Skeletal muscle tissue (tissue), 4 donors: Measurements from ENCODE around the gene ZFYVE9. TPM values are rescaled to one million over a fixed set of nuclear protein-coding genes. Genes with fewer than 3 reads are reported as not detected.
"Not testable (repeated sequence)": the region's sequence is repeated elsewhere in the genome, so short reads cannot be mapped to it uniquely, and the experiment has no call there.

Source experiments
- H3K27ac ChIP-seq: one replicate; pipeline ENCODE4 v1.7.0; 2013; ENCODE audit warnings: mild to moderate bottlenecking, low read depth, low read length, inconsistent platforms
- H3K27me3 ChIP-seq, 3 donors: one replicate each; pipeline ENCODE4 v1.7.0; 2013; ENCODE audit warnings: low read length in 3 of 3; ENCODE audit not compliant: control insufficient read depth in 3 of 3, insufficient read depth in 3 of 3
- H3K36me3 ChIP-seq, 3 donors: one replicate each; pipeline ENCODE4 v1.7.0; 2013; ENCODE audit warnings: low read length in 3 of 3; ENCODE audit not compliant: control insufficient read depth in 3 of 3, insufficient read depth in 3 of 3
- H3K4me1 ChIP-seq, 3 donors: one replicate each; pipeline ENCODE4 v1.7.0; 2013; ENCODE audit warnings: low read length in 3 of 3, mild to moderate bottlenecking in 3 of 3; ENCODE audit not compliant: control insufficient read depth in 3 of 3, insufficient read depth in 3 of 3
- H3K4me3 ChIP-seq, 3 donors: one replicate each; pipeline ENCODE4 v1.7.0; 2013; ENCODE audit warnings: low read length in 3 of 3
- H3K9ac ChIP-seq, 3 donors: one replicate each; pipeline ENCODE4 v1.7.0; 2013; ENCODE audit warnings: low read length in 3 of 3, mild to moderate bottlenecking in 3 of 3, moderate library complexity in 2 of 3, low read depth in 1 of 3
- H3K9me3 ChIP-seq, 3 donors: one replicate each; pipeline ENCODE4 v1.7.0; 2013; ENCODE audit warnings: low read length in 3 of 3; ENCODE audit not compliant: control insufficient read depth in 3 of 3
- total RNA-seq: library from RNA; depleted of rRNA; stranded (reverse); fragments of >200 nt; gene quantifications from one replicate; pipeline ENCODE4 v1.2.3, GENCODE V29; 2014
- donor health status: Osteomylitis.

The ZFYVE9 gene
- total RNA-seq, 1 donor from 2014 or later = 33.9 TPM

- H3K9ac ChIP-seq = peak overlapping the region in 2 of 3 donors; percentile 5 to 47
- no peaks in the 10 kb centered on the region for H3K9me3 ChIP-seq
- peak overlapping the region; percentile 82 to 95 (median 93) for H3K4me3 ChIP-seq
- H3K27me3 ChIP-seq = no peaks in the 10 kb centered on the region
- H3K27ac ChIP-seq = peak overlapping the region; percentile 98
- H3K36me3 ChIP-seq = peaks cover 35 to 44% (median 42%) of the 10 kb centered on the region in 3 donors
- H3K4me1 ChIP-seq = peaks cover 10 to 18% (median 16%) of the 10 kb centered on the region in 3 donors
Measured at GRCh38 chr1:52364235-52364839, 222.4 kb downstream of the ZFYVE9 start.

DNA sequence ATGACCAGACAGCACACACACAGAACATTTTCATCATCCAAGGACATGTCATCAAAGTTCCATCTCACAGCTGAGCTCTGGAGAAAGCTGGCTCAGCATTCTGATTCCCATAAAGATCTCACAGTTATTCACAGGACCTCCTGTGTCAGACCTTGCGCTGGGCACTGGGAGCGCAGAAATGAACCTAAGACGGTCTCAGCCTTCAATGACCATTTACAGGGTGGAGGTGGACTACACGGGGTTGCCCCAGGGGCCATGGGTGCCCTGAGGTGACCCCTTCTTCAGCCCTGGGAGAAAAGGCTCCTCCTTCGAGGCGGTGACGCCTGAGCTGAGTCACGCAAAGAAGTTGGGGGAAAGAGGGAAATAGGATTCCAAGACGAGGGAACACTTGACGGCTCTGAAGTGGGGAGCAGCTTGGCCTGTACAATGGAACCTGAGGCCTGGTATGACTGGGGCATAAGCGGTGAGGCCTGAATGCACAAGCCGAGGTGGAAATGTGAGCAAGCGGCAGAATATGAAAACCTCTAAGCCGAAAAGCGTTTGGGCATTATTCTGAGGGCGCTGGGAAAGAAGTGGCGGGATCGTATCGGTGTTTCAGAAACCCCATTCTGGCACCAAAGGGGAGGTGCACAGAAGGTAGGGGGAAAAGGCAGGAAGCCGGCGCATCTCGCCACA, 223.3 kb downstream of the ZFYVE9 start:
- Histone ChIP-seq H3K27ac (peak overlapping the region; percentile 98), H3K9me3 (no peaks in the 10 kb centered on the region), H3K27me3 (no peaks in the 10 kb centered on the region), H3K4me1 (peaks cover 10 to 18% (median 16%) of the 10 kb centered on the region in 3 donors), H3K9ac (peak overlapping the region; percentile 91 to 97 (median 96)), H3K36me3 (peaks cover 26 to 35% (median 33%) of the 10 kb centered on the region in 3 donors), H3K4me3 (peak overlapping the region; percentile 82 to 95 (median 93))

DNA sequence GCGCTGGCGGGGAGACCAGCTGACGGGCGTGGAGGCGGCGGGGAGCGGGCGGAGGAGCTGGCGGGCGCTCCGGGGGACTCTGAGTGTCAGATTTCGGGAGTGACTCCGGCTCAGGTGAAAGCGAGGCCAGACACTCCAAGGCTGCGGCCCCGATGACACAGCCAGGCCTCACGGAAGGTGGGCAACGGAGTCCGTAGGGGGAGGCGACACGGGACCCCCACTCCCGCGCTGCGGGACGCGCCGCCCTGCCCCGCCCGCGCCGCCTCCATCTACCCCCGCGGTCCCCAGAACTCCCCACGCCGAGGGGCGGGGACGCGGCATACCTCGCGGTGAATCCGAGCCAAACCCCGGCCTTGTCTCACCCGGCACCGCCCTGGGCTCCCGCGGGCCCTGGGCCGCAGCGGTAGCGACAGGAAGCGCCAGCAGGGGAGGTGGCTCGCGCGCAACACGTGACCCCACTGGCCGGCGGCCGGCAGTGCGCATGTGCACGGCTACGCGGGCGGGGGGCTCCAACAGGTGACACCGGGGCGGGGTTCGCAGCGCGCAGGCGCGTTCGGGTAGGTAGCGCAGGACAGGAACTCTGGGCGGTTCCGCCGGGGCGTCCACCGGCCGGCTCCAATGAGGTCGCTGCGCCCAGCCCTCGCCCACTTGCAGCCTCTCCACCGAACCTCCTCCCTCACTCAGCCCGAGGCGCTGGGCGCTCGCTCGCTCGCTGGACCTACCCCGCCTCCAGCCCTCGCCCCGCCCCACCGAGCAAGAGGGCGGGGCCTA, 224.0 kb downstream of the ZFYVE9 start, which contains the start of gene CC2D1B:
Gene CC2D1B (minus strand): TSS at position 460 of the 771 bp plus-strand sequence. CDS start 1,585 bp downstream, outside the sequence.
- peaks cover 10 to 18% (median 16%) of the 10 kb centered on the region in 3 donors for H3K4me1 ChIP-seq
- peak within 1 kb of the TSS; percentile 91 to 97 (median 96) for H3K9ac ChIP-seq
- peaks cover 19 to 28% (median 26%) of the 10 kb centered on the region in 3 donors for H3K36me3 ChIP-seq
- H3K27ac ChIP-seq = peak within 1 kb of the TSS; percentile 98
- H3K9me3 ChIP-seq = no peaks in the 10 kb centered on the region
- peak within 1 kb of the TSS; percentile 82 to 95 (median 93) for H3K4me3 ChIP-seq
- no peaks in the 10 kb centered on the region for H3K27me3 ChIP-seq

DNA sequence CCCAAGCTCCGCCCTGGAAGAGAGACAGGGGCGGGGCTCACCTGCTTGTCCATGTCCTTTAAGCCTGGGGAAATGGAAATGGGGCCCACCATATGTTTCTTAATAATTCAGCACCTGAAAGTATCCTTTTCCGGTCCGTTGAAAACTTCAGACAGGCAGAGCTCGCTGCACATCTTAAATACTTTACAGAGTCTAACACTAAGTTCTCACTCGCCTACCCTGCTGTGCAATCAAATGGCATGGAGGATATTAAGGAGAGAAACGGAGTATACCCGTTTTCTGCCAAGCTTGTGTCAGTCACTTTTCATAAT, 224.6 kb downstream of the ZFYVE9 start:
- no peaks in the 10 kb centered on the region for H3K9me3 ChIP-seq
- H3K4me1 ChIP-seq = peaks cover 10 to 18% (median 16%) of the 10 kb centered on the region in 3 donors
- peak overlapping the region; percentile 49 to 97 (median 96) for H3K9ac ChIP-seq
- H3K4me3 ChIP-seq = peak overlapping the region; percentile 82 to 95 (median 93)
- peaks cover 14 to 22% (median 20%) of the 10 kb centered on the region in 3 donors for H3K36me3 ChIP-seq
- peak overlapping the region; percentile 98 for H3K27ac ChIP-seq
- H3K27me3 ChIP-seq = no peaks in the 10 kb centered on the region

GRCh38 chr1:52367272-52367671, 225.4 kb downstream of the ZFYVE9 start:
- Histone ChIP-seq H3K27me3 (no peaks in the 10 kb centered on the region), H3K27ac (no peak overlapping the region), H3K4me3 (no peak overlapping the region), H3K9me3 (no peaks in the 10 kb centered on the region), H3K9ac (no peak overlapping the region), H3K36me3 (peaks cover 7 to 15% (median 12%) of the 10 kb centered on the region in 3 donors), H3K4me1 (peaks cover 10 to 18% (median 16%) of the 10 kb centered on the region in 3 donors)

- Histone ChIP-seq H3K9me3 (no peaks in the 10 kb centered on the region), H3K36me3 (peaks cover 0 to 8% (median 6%) of the 10 kb centered on the region in 3 donors), H3K27me3 (no peaks in the 10 kb centered on the region), H3K27ac (no peak overlapping the region), H3K4me1 (peaks cover 10 to 18% (median 16%) of the 10 kb centered on the region in 3 donors), H3K9ac (peak overlapping the region; percentile 57 to 77 (median 59)), H3K4me3 (peak overlapping the region; percentile 56 to 65 (median 63))
Measured at GRCh38 chr1:52368383-52369172, 226.7 kb downstream of the ZFYVE9 start.

GRCh38 chr1:52369851-52370250, 228.0 kb downstream of the ZFYVE9 start:
- not testable (repeated sequence) for H3K27ac ChIP-seq, H3K27me3 ChIP-seq, H3K4me1 ChIP-seq, H3K4me3 ChIP-seq, H3K9ac ChIP-seq, H3K9me3 ChIP-seq, H3K36me3 ChIP-seq

- Histone ChIP-seq H3K4me1 (no peaks in the 10 kb centered on the region), H3K27me3 (no peaks in the 10 kb centered on the region), H3K36me3 (no peaks in the 10 kb centered on the region), H3K9ac (no peak overlapping the region), H3K4me3 (no peak overlapping the region), H3K9me3 (no peaks in the 10 kb centered on the region), H3K27ac (no peak overlapping the region)
Measured at GRCh38 chr1:52385376-52385775, 243.5 kb downstream of the ZFYVE9 start.

DNA sequence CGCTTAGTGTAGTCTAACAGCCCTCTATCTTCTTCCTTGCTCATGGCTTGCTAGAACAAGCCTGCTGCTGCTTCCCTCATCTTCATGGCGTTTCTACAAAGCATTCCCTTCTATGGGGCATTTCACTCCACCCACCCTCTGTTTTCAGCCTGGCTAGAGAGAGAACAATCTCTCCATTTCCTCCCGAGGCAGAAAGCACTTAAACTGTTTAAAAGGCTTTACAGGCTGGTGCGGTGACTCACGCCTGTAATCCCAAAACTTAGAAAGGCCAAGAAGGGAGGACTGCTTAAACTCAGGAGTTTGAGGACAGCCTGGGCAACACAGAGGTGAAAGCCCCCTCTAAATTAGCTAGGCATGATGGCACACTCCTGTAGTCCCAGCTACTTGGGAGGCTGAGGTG, 244.6 kb downstream of the ZFYVE9 start:
- Histone ChIP-seq H3K9ac (no peak overlapping the region), H3K9me3 (no peaks in the 10 kb centered on the region), H3K36me3 (no peaks in the 10 kb centered on the region), H3K27me3 (no peaks in the 10 kb centered on the region), H3K4me1 (no peaks in the 10 kb centered on the region), H3K4me3 (no peak overlapping the region), H3K27ac (no peak overlapping the region)
